Forelimb muscle (tissue), 1 donor: Measurements from ENCODE around the gene RMI2. TPM values are rescaled to one million over a fixed set of nuclear protein-coding genes. Genes with fewer than 3 reads are reported as not detected.
"Not testable (repeated sequence)": the region's sequence is repeated elsewhere in the genome, so short reads cannot be mapped to it uniquely, and the experiment has no call there.

ENCODE experiments used
- DNase-seq: peaks from one replicate; pipeline ENCODE4 v3.0.0-alpha.2; 2013; ENCODE audit warnings: low read depth
- polyA plus RNA-seq: library from polyadenylated mRNA; unstranded; fragments of 120-200 nt; gene quantifications from one replicate; pipeline ENCODE4 v1.2.1, GENCODE V29; 2013; ENCODE audit not compliant: insufficient read length

The RMI2 gene
- polyA plus RNA-seq, 1 donor = 7.6 TPM

GRCh38 chr16:11353158-11353557, 7.9 kb downstream of the RMI2 start:
- no peak for DNase-seq

GRCh38 chr16:11354407-11354732, 9.1 kb downstream of the RMI2 start:
- DNase-seq = no peak

GRCh38 chr16:11354733-11355574, 9.7 kb downstream of the RMI2 start:
- no peak for DNase-seq

GRCh38 chr16:11355862-11356261, 10.6 kb downstream of the RMI2 start:
- no peak for DNase-seq

GRCh38 chr16:11356573-11357331, 11.5 kb downstream of the RMI2 start:
- DNase-seq = no peak

DNA sequence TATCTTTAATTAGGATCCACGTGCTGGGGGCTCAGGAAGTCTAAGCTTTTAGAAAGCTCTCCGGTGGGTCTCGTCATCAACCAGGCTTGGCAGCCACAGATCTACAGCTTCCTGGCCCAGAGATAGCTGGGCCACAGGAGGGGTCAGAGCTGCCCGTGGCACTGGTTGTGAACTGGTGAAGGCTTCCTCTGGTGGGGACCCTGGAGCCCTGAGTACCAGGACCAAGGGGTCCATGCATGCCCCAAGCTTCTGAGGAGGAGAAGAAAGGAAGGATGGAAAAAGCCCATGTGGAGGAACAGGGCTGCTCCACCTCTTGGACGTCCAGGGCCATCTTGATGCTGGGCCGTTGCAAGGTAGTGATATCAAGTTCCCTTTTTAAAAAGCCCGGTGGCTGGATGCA, 13.3 kb downstream of the RMI2 start:
- no peak for DNase-seq

- no peak for DNase-seq
Observed at GRCh38 chr16:11359370-11359769, 14.1 kb downstream of the RMI2 start.

GRCh38 chr16:11360641-11361373, 15.5 kb downstream of the RMI2 start:
- no peak for DNase-seq

- no peak for DNase-seq
Observed at GRCh38 chr16:11361701-11362451, 16.6 kb downstream of the RMI2 start.

DNA sequence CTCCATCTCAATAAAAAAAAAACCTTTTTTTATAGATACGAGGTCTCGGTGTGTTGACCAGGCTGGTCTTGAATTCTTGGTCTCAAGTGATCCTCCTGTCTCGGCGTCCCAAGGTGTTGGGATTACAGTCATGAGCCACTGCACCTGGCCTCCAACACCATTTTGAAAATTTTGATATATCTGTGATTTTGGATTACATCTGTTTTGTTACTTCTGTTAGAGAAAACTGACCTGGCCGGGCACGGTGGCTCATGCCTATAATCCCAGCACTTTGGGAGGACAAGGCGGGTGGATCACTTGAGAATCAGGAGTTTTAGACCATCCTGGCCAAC, 18.6 kb downstream of the RMI2 start:
- DNase-seq = no peak

DNA sequence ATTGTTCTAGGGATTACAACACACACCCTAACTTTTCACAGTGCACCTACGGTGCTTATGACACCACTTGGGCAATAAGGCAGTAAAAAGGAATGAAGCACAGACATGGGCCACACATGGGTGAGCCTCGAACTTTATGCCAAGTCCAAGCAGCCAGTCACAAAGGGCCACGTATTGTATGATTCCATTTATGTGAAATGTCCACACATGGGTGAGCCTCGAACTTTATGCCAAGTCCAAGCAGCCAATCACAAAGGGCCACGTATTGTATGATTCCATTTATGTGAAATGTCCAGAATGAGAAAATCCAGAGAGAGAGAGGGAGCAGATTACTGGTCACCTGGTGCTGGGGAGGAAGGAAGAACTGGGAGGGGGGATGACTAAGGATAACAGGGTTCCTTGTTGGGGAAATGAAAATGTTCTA, 22.2 kb downstream of the RMI2 start:
- DNase-seq = no peak

DNA sequence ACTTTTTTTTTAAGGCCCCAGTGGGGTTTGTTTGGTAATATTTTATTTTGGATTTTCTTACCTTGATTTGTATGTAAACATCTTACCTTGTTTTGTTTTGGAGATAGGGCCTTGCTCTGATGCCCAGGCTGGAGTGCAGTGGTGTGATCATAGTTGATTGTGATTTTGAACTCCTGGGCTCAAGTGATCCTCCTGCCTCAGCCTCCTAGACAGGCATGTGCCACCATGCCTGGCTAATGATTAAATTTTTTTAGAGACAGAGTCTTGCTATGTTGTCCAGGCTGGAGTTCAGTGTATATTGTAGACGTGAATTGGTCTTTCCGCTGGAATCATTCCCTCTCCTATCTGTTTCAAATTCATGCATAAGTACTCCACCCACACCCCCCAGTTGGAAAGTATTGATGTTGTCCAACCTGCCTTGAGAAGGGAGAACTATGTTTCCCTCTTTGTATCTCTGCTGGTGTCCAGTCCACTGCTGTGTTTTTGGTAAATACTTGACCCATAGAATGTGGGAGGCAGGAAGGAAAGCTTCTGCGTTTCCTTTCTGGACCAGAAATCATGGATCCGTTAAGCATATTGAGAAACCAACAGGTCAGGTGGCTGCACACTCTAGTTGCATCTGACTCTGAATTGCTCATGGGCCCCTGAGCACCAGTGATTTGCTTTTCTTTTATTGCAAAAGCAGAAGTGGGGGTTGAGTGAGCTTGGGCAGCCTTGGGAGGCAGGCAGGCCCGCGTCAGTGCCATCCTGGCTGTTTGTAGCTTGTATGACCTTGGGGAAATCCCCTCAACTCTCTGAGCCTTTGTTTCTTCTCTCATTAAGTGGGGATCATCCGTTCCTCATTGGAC, 25.0 kb downstream of the RMI2 start:
- no peak for DNase-seq

DNA sequence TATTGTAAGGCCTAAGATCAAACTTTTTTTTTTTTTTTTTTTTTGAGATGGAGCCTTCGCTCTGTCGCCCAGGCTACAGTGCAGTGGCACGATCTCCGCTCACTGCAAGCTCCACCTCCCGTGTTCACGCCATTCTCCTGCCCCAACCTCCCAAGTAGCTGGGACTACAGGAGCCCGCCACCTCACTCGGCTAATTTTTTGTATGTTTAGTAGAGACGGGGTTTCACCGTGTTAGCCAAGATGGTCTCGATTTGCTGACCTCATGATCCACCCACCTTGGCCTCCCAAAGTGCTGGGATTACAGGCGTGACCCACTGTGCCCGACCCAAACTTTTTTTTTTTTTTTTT, 25.6 kb downstream of the RMI2 start:
- DNase-seq = not testable (repeated sequence)

- DNase-seq = no peak
Observed at GRCh38 chr16:11372073-11372828, 27.0 kb downstream of the RMI2 start.

- DNase-seq = no peak
Observed at GRCh38 chr16:11372829-11373306, 27.6 kb downstream of the RMI2 start.

DNA sequence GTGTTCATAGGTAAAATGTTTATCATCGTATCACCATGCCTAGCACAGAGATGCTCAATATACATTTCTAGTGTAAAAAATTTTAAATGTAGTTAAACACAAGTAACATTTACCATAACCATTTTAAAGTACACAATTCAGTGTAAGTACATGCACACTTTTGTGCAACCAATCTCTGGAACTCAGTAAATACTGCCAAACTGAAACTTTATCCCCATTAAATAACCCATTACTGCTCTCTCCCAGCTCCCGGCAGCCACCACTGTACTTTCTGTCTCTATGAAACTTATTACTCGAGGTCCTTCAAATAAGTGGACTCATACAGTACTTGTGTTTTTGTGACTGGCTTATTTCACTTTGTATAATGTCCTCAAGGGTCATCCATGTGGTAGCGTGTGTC, 29.0 kb downstream of the RMI2 start:
- no peak for DNase-seq

GRCh38 chr16:11377154-11377553, 31.9 kb downstream of the RMI2 start:
- DNase-seq = no peak

DNA sequence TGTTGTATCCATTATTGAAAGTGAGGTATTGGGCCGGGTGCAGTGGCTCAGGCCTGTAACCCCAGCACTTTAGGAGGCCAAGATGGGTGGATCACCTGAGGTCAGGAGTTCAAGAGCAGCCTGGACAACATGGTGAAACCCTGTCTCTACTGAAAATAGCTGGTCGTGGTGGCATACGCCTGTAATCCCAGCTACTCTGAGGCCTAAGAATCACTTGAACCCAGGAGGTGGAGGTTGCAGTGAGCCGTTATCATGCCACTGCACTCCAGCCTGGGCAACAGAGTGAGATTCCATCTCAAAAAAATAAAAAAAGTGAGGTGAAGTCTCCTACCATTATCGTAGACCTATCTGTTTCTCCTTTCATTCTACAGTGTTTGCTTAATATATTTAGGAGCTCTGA, 33.7 kb downstream of the RMI2 start:
- DNase-seq = not testable (repeated sequence)

DNA sequence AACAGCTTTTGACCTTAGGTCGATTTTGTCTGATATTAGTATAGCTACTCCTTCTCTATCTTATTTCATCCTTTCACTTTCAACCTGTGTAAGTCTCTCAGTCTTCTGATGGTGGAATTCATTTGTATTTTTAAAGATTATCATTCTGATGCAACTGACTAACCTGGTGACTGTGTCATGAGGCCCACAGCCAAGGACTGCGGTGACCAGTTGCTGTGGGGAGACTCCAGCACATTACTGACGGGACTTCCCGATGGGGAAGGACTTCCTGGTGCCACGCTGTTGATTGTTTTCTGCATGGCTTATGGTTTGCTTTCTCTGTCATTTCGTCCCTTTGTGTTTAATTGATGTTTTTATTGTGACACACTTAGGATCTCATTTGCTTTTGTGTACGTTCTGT, 34.2 kb downstream of the RMI2 start:
- no peak for DNase-seq

- DNase-seq = no peak
Observed at GRCh38 chr16:11380836-11381235, 35.6 kb downstream of the RMI2 start.
